GM12878 (cell line): ENCODE measurements around the gene CCDC87. TPM values are rescaled to one million over a fixed set of nuclear protein-coding genes. Genes with fewer than 3 reads are reported as not detected.

ENCODE experiments used
- BMI1 ChIP-seq: fragments of 450-650 bp; IDR thresholded peaks from 2 replicates; pipeline ENCODE4 v1.6.1; 2016; ENCODE audit warnings: mild to moderate bottlenecking, moderate library complexity, borderline replicate concordance
- CBX5 ChIP-seq: sonication (generic); IDR thresholded peaks from 2 replicates; pipeline ENCODE4 v1.6.1; 2016; ENCODE audit warnings: low read depth, moderate library complexity, mild to moderate bottlenecking, inconsistent platforms
- CHD2 ChIP-seq: IDR thresholded peaks from 2 replicates; pipeline ENCODE4 v1.6.1; 2011; ENCODE audit warnings: low read depth, low read length, improper control_type of control experiment, borderline replicate concordance
- E2F4 ChIP-seq: IDR thresholded peaks from 2 replicates; pipeline ENCODE4 v1.6.1; 2012; ENCODE audit warnings: low read depth, low read length, improper control_type of control experiment
- E2F8 ChIP-seq: fragments of 450-650 bp; IDR thresholded peaks from 2 replicates; pipeline ENCODE4 v1.6.1; 2018; ENCODE audit warnings: mild to moderate bottlenecking, low read depth, moderate library complexity; ENCODE audit not compliant: partially characterized antibody
- FOXM1 ChIP-seq: IDR thresholded peaks from 2 replicates; pipeline ENCODE4 v1.6.1; 2012; ENCODE audit warnings: low read depth, mild to moderate bottlenecking, inconsistent platforms, low read length, moderate library complexity
- GATAD2B ChIP-seq: fragments of 450-650 bp; conservative IDR thresholded peaks from 2 replicates; pipeline ENCODE4 v1.6.1; 2017; ENCODE audit warnings: low read depth, mild to moderate bottlenecking, moderate library complexity
- IRF3 ChIP-seq: fragments of 450-650 bp; IDR thresholded peaks from 2 replicates; pipeline ENCODE4 v1.6.1; 2014; ENCODE audit warnings: mild to moderate bottlenecking
- JUND ChIP-seq: IDR thresholded peaks from 2 replicates; pipeline ENCODE4 v1.6.1; 2012; ENCODE audit warnings: low read depth, mild to moderate bottlenecking, low read length, improper control_type of control experiment, moderate library complexity
- MEF2B ChIP-seq: fragments of 450-650 bp; IDR thresholded peaks from 2 replicates; pipeline ENCODE4 v1.6.1; 2018; ENCODE audit warnings: mild to moderate bottlenecking, moderate library complexity; ENCODE audit not compliant: partially characterized antibody, poor library complexity, severe bottlenecking
- MTA2 ChIP-seq: fragments of 450-650 bp; IDR thresholded peaks from 2 replicates; pipeline ENCODE4 v1.6.1; 2016; ENCODE audit warnings: low read depth, mild to moderate bottlenecking, moderate library complexity
- NFIC ChIP-seq: IDR thresholded peaks from 2 replicates; pipeline ENCODE4 v1.6.1; 2012; ENCODE audit warnings: low read depth, mild to moderate bottlenecking, inconsistent platforms, low read length, moderate library complexity
- REST ChIP-seq: IDR thresholded peaks from 2 replicates; pipeline ENCODE4 v1.6.1; 2012; ENCODE audit warnings: mild to moderate bottlenecking, low read depth, low read length
- RFX5 ChIP-seq: IDR thresholded peaks from 2 replicates; pipeline ENCODE4 v1.6.1; 2011; ENCODE audit warnings: low read depth, low read length, improper control_type of control experiment
- SUZ12 ChIP-seq: fragments of 200-600 bp; sonication (generic); IDR thresholded peaks from one replicate; pipeline ENCODE4 v1.6.1; 2018; ENCODE audit warnings: antibody characterized with exemption, mild to moderate bottlenecking; ENCODE audit not compliant: unreplicated experiment
- ZNF687 ChIP-seq: fragments of 450-650 bp; IDR thresholded peaks from 2 replicates; pipeline ENCODE4 v1.6.1; 2017; ENCODE audit warnings: mild to moderate bottlenecking, moderate library complexity
- polyA plus RNA-seq, 11 experiments: library from polyadenylated mRNA; depleted of rRNA in 4 of 11; unstranded in 6 of 11; stranded (reverse) in 5 of 11; fragments of >200 nt; fragmentation: Nextera tagmentation in 4 of 11; fragmentation: Illumina TruSeq in 1 of 11; extraction: Ambion mirVana in 4 of 11; extraction: Trizol in 1 of 11; gene quantifications; 1 replicate in 1 of 11; 2 replicates in 10 of 11; pipeline versions ENCODE4 v1.2.1 to v1.2.3, GENCODE V29; 2011 to 2016; ENCODE audit warnings: inconsistent platforms in 2 of 11, missing spikeins in 2 of 11, low read depth in 1 of 11
- total RNA-seq, 4 experiments: library from RNA; depleted of rRNA in 3 of 4; stranded (reverse); fragments of >200 nt in 3 of 4; fragmentation: Illumina TruSeq in 1 of 4; extraction: Trizol in 1 of 4; gene quantifications; 2 replicates each; pipeline versions ENCODE4 v1.2.1 to v1.2.3, GENCODE V29; 2013 to 2021

The CCDC87 gene
- total and polyA plus RNA-seq, 10 of the 15 experiments (the other 5 are each of a cell fraction or from before 2014, with no cell fraction given), result 0.02 to 0.17 (median 0.09) TPM; not detected in 3

- no peak for TF ChIP-seq REST
- 0 out of 2 replicates have a peak, but pooled peaks have one; percentile 18 for TF ChIP-seq JUND
- TF ChIP-seq E2F8, result no peak
- TF ChIP-seq E2F4, result peak; percentile 66
- TF ChIP-seq ZNF687, result peak; percentile 68; the same call in 1 of the 2 replicates
- no peak for TF ChIP-seq MTA2
- TF ChIP-seq BMI1, result no peak
- TF ChIP-seq IRF3, result peak; percentile 81
- no peak for TF ChIP-seq CBX5
- TF ChIP-seq NFIC, result no peak; the same call in 1 of the 2 replicates
- peak; percentile 80 for TF ChIP-seq RFX5
- TF ChIP-seq CHD2, result peak; percentile 96
- TF ChIP-seq GATAD2B, result no peak
- no peak for TF ChIP-seq MEF2B
- no peak for TF ChIP-seq FOXM1
- TF ChIP-seq SUZ12, result no peak
Measured at GRCh38 chr11:66616379-66617154, 23.7 kb upstream of the CCDC87 start, which contains the start of gene RBM14 (continued).
